Measurements from ENCODE around the gene ADGRF4.

Gene ADGRF4

DNA sequence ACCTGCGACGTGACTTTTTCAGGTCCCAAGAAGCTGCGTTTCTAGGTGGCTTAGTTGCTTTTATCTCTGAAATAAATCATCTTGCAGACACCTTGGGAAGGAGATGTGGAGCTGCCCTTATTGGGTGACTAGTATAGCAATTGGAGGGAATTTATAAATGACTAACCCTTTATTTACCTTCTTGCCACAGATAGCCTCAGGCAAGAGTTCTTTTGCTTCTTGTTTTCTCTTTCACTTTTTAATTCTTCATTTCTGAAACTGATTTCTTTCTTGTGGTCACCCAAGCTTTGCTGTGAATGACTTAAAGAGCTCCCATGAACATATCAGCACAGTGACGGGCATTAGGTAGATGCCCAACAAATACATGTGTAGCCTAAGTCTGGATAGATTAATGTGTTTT is 3.0 kb downstream of the ADGRF4 start:
- WGBS (ENCODE audit: extremely low coverage, insufficient coverage, low lambda C conversion rate): no CpG with 5 or more reads among the region's 4 CpGs
- H3K56ac ChIP-seq (ENCODE audit: low read length): no peak overlapping the region
- peaks cover 2% of the 10 kb centered on the region for H3K4me1 ChIP-seq (ENCODE audit: control insufficient read depth, low read depth, low read length)
- H3K79me2 ChIP-seq (ENCODE audit: control insufficient read depth, insufficient read depth, low read length): no peaks in the 10 kb centered on the region
- H3K18ac ChIP-seq (ENCODE audit: low read length): no peak overlapping the region
- no peak overlapping the region for H3K23ac ChIP-seq (ENCODE audit: low read length)
- no peak overlapping the region for H3K27ac ChIP-seq (ENCODE audit: low read depth, low read length)
- H3K36me3 ChIP-seq (ENCODE audit: control insufficient read depth, insufficient read depth, low read length): no peaks in the 10 kb centered on the region
- H4K5ac ChIP-seq (ENCODE audit: low read length): no peak overlapping the region
- H4K8ac ChIP-seq (ENCODE audit: low read depth, low read length): no peak overlapping the region
- no peak overlapping the region for H2BK15ac ChIP-seq (replicated peaks; ENCODE audit: low read depth)
- H2AK5ac ChIP-seq (ENCODE audit: low read length): no peak overlapping the region
- H2BK120ac ChIP-seq (ENCODE audit: low read depth, low read length): no peak overlapping the region
- no peak overlapping the region for H3K4me2 ChIP-seq (ENCODE audit: low read length)
- DNase-seq: peak; percentile 14
- no peak overlapping the region for H2BK5ac ChIP-seq (ENCODE audit: low read length)
- no peak overlapping the region for H3K9ac ChIP-seq (ENCODE audit: low read length)
- no peaks in the 10 kb centered on the region for H3K27me3 ChIP-seq (ENCODE audit: insufficient read depth, low read length, poor library complexity)
- H3K79me1 ChIP-seq (ENCODE audit: low read length): no peaks in the 10 kb centered on the region
- H3K4me3 ChIP-seq (ENCODE audit: low read length): no peak overlapping the region
- H3K4ac ChIP-seq (ENCODE audit: low read depth, low read length): no peak overlapping the region

DNA sequence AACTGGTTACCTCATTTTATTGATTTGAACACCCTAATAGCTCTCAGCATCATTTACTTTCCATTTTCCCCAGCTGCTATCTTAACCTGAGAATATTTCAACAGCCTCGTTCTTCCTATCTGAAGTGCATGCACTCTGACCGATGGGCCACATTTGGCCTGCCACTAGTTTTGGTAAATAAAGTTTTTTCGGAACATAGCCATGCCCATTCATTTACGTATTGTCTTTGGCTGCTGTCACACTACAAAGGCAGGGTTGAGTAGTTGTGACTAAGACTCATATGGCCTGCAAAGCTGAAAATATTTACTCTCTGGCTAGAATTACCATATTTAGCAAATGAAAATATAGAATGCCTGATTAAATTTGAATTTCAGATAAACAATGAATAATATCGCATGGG is 10.8 kb downstream of the ADGRF4 start:
- Histone ChIP-seq H2AK5ac (ENCODE audit: low read length) (no peak overlapping the region), H3K4me2 (ENCODE audit: low read length) (no peak overlapping the region), H3K36me3 (ENCODE audit: control insufficient read depth, insufficient read depth, low read length) (no peaks in the 10 kb centered on the region), H4K8ac (ENCODE audit: low read depth, low read length) (no peak overlapping the region), H3K23ac (ENCODE audit: low read length) (no peak overlapping the region), H3K56ac (ENCODE audit: low read length) (no peak overlapping the region), H2BK5ac (ENCODE audit: low read length) (no peak overlapping the region), H2BK15ac (replicated peaks; ENCODE audit: low read depth) (no peak overlapping the region), H3K18ac (ENCODE audit: low read length) (no peak overlapping the region), H3K4ac (ENCODE audit: low read depth, low read length) (no peak overlapping the region), H3K9ac (ENCODE audit: low read length) (no peak overlapping the region), H4K5ac (ENCODE audit: low read length) (no peak overlapping the region), H3K27me3 (ENCODE audit: insufficient read depth, low read length, poor library complexity) (no peaks in the 10 kb centered on the region), H3K4me3 (ENCODE audit: low read length) (no peak overlapping the region), H2BK120ac (ENCODE audit: low read depth, low read length) (no peak overlapping the region), H3K27ac (ENCODE audit: low read depth, low read length) (no peak overlapping the region), H3K79me1 (ENCODE audit: low read length) (no peaks in the 10 kb centered on the region), H3K79me2 (ENCODE audit: control insufficient read depth, insufficient read depth, low read length) (no peaks in the 10 kb centered on the region), H3K4me1 (ENCODE audit: control insufficient read depth, low read depth, low read length) (no peaks in the 10 kb centered on the region)
- DNase-seq: no peak
- WGBS (ENCODE audit: extremely low coverage, insufficient coverage, low lambda C conversion rate): no CpG with 5 or more reads among the region's 5 CpGs

DNA sequence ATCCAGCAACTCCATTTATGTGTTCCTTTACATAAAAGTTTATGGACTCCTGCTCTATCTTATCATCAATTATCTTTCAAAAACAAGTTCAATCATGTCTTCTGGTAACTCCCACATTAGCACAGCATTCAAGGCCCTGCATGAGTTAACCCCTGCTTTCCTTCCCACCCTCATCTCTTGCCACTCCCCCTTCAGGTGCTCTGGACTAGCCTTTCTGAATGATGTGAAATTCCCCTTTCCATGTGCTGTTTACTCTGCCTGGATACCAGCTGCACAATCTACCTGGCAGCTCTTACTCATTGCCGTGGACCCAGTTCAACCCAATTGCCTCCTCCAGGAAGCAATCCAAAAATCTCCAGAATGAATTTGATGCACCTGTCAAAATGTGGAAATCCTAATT is 11.9 kb downstream of the ADGRF4 start:
- WGBS (ENCODE audit: extremely low coverage, insufficient coverage, low lambda C conversion rate): no CpG with 5 or more reads among the region's 1 CpG
- H3K23ac ChIP-seq (ENCODE audit: low read length): no peak overlapping the region
- no peak for DNase-seq
- no peak overlapping the region for H3K27ac ChIP-seq (ENCODE audit: low read depth, low read length)
- no peak overlapping the region for H2AK5ac ChIP-seq (ENCODE audit: low read length)
- no peak overlapping the region for H3K4me3 ChIP-seq (ENCODE audit: low read length)
- no peak overlapping the region for H4K5ac ChIP-seq (ENCODE audit: low read length)
- no peaks in the 10 kb centered on the region for H3K79me2 ChIP-seq (ENCODE audit: control insufficient read depth, insufficient read depth, low read length)
- H2BK15ac ChIP-seq (replicated peaks; ENCODE audit: low read depth): no peak overlapping the region
- H4K8ac ChIP-seq (ENCODE audit: low read depth, low read length): no peak overlapping the region
- no peak overlapping the region for H3K4me2 ChIP-seq (ENCODE audit: low read length)
- H3K18ac ChIP-seq (ENCODE audit: low read length): no peak overlapping the region
- no peaks in the 10 kb centered on the region for H3K36me3 ChIP-seq (ENCODE audit: control insufficient read depth, insufficient read depth, low read length)
- H3K4me1 ChIP-seq (ENCODE audit: control insufficient read depth, low read depth, low read length): no peaks in the 10 kb centered on the region
- no peaks in the 10 kb centered on the region for H3K79me1 ChIP-seq (ENCODE audit: low read length)
- H2BK120ac ChIP-seq (ENCODE audit: low read depth, low read length): no peak overlapping the region
- H3K56ac ChIP-seq (ENCODE audit: low read length): no peak overlapping the region
- H2BK5ac ChIP-seq (ENCODE audit: low read length): no peak overlapping the region
- no peak overlapping the region for H3K9ac ChIP-seq (ENCODE audit: low read length)
- H3K27me3 ChIP-seq (ENCODE audit: insufficient read depth, low read length, poor library complexity): no peaks in the 10 kb centered on the region
- no peak overlapping the region for H3K4ac ChIP-seq (ENCODE audit: low read depth, low read length)

DNA sequence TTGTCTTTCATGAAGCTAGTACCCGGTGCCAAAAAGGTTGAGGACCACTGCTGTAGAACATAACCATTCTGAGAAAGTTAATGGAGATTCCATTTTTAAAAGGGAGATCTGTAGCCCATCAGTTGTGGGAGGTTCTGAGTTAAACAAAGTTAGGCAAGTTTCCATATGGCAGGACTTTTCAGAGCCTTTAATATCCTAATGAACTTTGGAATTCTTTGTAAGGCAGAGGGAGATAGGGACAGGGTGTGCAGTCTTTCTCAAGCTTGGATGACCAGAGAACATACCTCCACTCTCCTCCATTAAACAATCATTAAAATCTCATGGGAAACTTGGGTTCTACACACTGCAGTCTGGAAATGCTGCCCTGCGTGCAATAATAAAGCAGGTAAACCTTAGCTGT is 14.8 kb downstream of the ADGRF4 start:
- H3K4ac ChIP-seq (ENCODE audit: low read depth, low read length): no peak overlapping the region
- H4K8ac ChIP-seq (ENCODE audit: low read depth, low read length): no peak overlapping the region
- DNase-seq: no peak
- H3K4me1 ChIP-seq (ENCODE audit: control insufficient read depth, low read depth, low read length): no peaks in the 10 kb centered on the region
- H3K79me1 ChIP-seq (ENCODE audit: low read length): no peaks in the 10 kb centered on the region
- no peaks in the 10 kb centered on the region for H3K27me3 ChIP-seq (ENCODE audit: insufficient read depth, low read length, poor library complexity)
- H3K56ac ChIP-seq (ENCODE audit: low read length): no peak overlapping the region
- H4K5ac ChIP-seq (ENCODE audit: low read length): no peak overlapping the region
- no peak overlapping the region for H2BK15ac ChIP-seq (replicated peaks; ENCODE audit: low read depth)
- H3K27ac ChIP-seq (ENCODE audit: low read depth, low read length): no peak overlapping the region
- no peak overlapping the region for H2BK5ac ChIP-seq (ENCODE audit: low read length)
- no peak overlapping the region for H2BK120ac ChIP-seq (ENCODE audit: low read depth, low read length)
- no peak overlapping the region for H2AK5ac ChIP-seq (ENCODE audit: low read length)
- H3K9ac ChIP-seq (ENCODE audit: low read length): no peak overlapping the region
- H3K36me3 ChIP-seq (ENCODE audit: control insufficient read depth, insufficient read depth, low read length): no peaks in the 10 kb centered on the region
- no peak overlapping the region for H3K18ac ChIP-seq (ENCODE audit: low read length)
- no peak overlapping the region for H3K23ac ChIP-seq (ENCODE audit: low read length)
- H3K4me2 ChIP-seq (ENCODE audit: low read length): no peak overlapping the region
- no peaks in the 10 kb centered on the region for H3K79me2 ChIP-seq (ENCODE audit: control insufficient read depth, insufficient read depth, low read length)
- no peak overlapping the region for H3K4me3 ChIP-seq (ENCODE audit: low read length)
- no CpG with 5 or more reads among the region's 2 CpGs for WGBS (ENCODE audit: extremely low coverage, insufficient coverage, low lambda C conversion rate)

DNA sequence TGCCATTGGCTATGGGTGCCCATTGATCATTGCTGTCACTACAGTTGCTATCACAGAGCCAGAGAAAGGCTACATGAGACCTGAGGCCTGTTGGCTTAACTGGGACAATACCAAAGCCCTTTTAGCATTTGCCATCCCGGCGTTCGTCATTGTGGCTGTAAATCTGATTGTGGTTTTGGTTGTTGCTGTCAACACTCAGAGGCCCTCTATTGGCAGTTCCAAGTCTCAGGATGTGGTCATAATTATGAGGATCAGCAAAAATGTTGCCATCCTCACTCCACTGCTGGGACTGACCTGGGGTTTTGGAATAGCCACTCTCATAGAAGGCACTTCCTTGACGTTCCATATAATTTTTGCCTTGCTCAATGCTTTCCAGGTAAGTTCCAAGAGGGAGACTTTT is 16.4 kb downstream of the ADGRF4 start:
- H2BK15ac ChIP-seq (replicated peaks; ENCODE audit: low read depth): no peak overlapping the region

DNA sequence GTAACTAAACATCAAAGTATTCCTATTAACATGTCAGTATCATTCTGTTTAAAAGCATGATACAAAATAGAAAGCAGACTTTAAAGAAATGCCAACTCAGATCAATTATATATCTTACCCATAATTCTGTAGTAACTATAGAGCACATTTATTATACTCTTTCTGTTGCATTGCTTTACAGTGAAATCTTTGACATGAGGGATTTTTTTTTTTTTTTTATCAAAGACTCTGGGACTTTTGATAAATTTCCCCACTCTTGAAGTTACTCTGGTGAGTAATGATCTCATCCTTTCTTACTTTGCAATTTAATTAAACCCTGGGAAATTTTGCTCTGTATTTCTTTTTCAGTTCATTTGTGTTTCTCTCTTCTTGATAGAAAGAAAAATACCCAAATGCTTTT is 17.4 kb downstream of the ADGRF4 start:
- no peak overlapping the region for H4K8ac ChIP-seq (ENCODE audit: low read depth, low read length)
- no peaks in the 10 kb centered on the region for H3K79me2 ChIP-seq (ENCODE audit: control insufficient read depth, insufficient read depth, low read length)
- H2BK15ac ChIP-seq (replicated peaks; ENCODE audit: low read depth): no peak overlapping the region
- H3K36me3 ChIP-seq (ENCODE audit: control insufficient read depth, insufficient read depth, low read length): no peaks in the 10 kb centered on the region
- no peak overlapping the region for H3K23ac ChIP-seq (ENCODE audit: low read length)
- no peak overlapping the region for H3K4me2 ChIP-seq (ENCODE audit: low read length)
- no peaks in the 10 kb centered on the region for H3K4me1 ChIP-seq (ENCODE audit: control insufficient read depth, low read depth, low read length)
- no peak overlapping the region for H3K18ac ChIP-seq (ENCODE audit: low read length)
- H3K79me1 ChIP-seq (ENCODE audit: low read length): no peaks in the 10 kb centered on the region
- no peak overlapping the region for H2BK120ac ChIP-seq (ENCODE audit: low read depth, low read length)
- H3K27ac ChIP-seq (ENCODE audit: low read depth, low read length): no peak overlapping the region
- H3K27me3 ChIP-seq (ENCODE audit: insufficient read depth, low read length, poor library complexity): no peaks in the 10 kb centered on the region
- DNase-seq: no peak
- H2AK5ac ChIP-seq (ENCODE audit: low read length): no peak overlapping the region
- H3K4me3 ChIP-seq (ENCODE audit: low read length): no peak overlapping the region
- no peak overlapping the region for H3K56ac ChIP-seq (ENCODE audit: low read length)
- H3K9ac ChIP-seq (ENCODE audit: low read length): no peak overlapping the region
- no peak overlapping the region for H2BK5ac ChIP-seq (ENCODE audit: low read length)
- H4K5ac ChIP-seq (ENCODE audit: low read length): no peak overlapping the region
- H3K4ac ChIP-seq (ENCODE audit: low read depth, low read length): no peak overlapping the region

More for the DNA sequence above, 16.4 kb downstream of the ADGRF4 start:
- no peak overlapping the region for H3K4ac ChIP-seq (ENCODE audit: low read depth, low read length)
- H2BK120ac ChIP-seq (ENCODE audit: low read depth, low read length): no peak overlapping the region
- H3K56ac ChIP-seq (ENCODE audit: low read length): no peak overlapping the region
- H3K27me3 ChIP-seq (ENCODE audit: insufficient read depth, low read length, poor library complexity): no peaks in the 10 kb centered on the region
- H3K18ac ChIP-seq (ENCODE audit: low read length): no peak overlapping the region
- H2AK5ac ChIP-seq (ENCODE audit: low read length): no peak overlapping the region
- no CpG with 5 or more reads among the region's 4 CpGs for WGBS (ENCODE audit: extremely low coverage, insufficient coverage, low lambda C conversion rate)
- no peaks in the 10 kb centered on the region for H3K79me1 ChIP-seq (ENCODE audit: low read length)
- no peak overlapping the region for H4K8ac ChIP-seq (ENCODE audit: low read depth, low read length)
- no peak overlapping the region for H3K4me2 ChIP-seq (ENCODE audit: low read length)
- no peaks in the 10 kb centered on the region for H3K36me3 ChIP-seq (ENCODE audit: control insufficient read depth, insufficient read depth, low read length)
- DNase-seq: no peak
- no peak overlapping the region for H3K27ac ChIP-seq (ENCODE audit: low read depth, low read length)
- H3K4me3 ChIP-seq (ENCODE audit: low read length): no peak overlapping the region
- H3K23ac ChIP-seq (ENCODE audit: low read length): no peak overlapping the region
- H3K79me2 ChIP-seq (ENCODE audit: control insufficient read depth, insufficient read depth, low read length): no peaks in the 10 kb centered on the region
- no peak overlapping the region for H3K9ac ChIP-seq (ENCODE audit: low read length)
- H3K4me1 ChIP-seq (ENCODE audit: control insufficient read depth, low read depth, low read length): no peaks in the 10 kb centered on the region
- no peak overlapping the region for H4K5ac ChIP-seq (ENCODE audit: low read length)
- H2BK5ac ChIP-seq (ENCODE audit: low read length): no peak overlapping the region

All from mesendoderm (in vitro differentiated cells).